ENCODE measurements around the gene ABCC5. TPM values are rescaled to one million over a fixed set of nuclear protein-coding genes. Genes with fewer than 3 reads are reported as not detected.
A peak's percentile ranks its signal among the peaks of the same experiment; 100 is the strongest.

Gene ABCC5
- total and polyA plus RNA-seq, 7 donors: 13.8 to 39.6 (median 22.0) TPM

DNA sequence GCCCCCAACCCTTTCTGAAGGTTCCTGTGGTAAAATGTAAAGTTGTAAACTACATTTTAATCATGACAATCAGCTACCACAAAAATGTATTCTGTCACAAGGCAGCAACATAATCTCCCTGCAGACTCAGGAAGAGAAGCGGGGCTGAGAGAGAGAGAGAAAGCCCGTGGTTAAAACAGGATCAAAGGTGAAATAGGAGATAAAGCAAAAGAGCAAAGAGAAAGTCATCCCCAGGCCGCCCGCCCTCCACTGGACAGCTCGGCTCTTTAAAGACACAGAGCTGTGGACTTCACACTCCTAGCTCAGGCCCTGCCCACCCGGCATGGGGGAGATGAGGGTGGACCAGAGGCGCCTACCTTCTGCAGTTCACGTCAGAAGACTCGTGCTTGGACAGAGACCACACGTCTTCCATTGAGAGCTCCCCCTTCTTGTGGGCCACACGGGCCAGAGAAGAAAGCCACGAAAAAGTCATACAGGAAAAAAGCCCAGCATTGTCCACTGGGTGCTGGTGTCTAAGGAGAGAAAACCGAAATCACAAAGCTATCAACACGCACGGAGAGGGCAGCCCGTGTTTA, 29.4 kb downstream of the ABCC5 start:
- Histone ChIP-seq H3K27me3 (no peaks in the 10 kb centered on the region), H3K27ac (no peak overlapping the region), H3K4me1 (peaks cover 0 to 24% (median 19%) of the 10 kb centered on the region in 4 donors), H3K4me3 (no peak overlapping the region), H3K36me3 (peaks cover 10 to 34% (median 12%) of the 10 kb centered on the region in 4 donors), H3K9me3 (no peaks in the 10 kb centered on the region)
- DNase-seq: no peak
- intact Hi-C loops (cut with DNase I): no loop called here
- TF ChIP-seq POLR2A (IDR thresholded peaks at IDR 0.05): no peak
- no peak for TF ChIP-seq EP300 (IDR thresholded peaks at IDR 0.05)
- no peak for TF ChIP-seq POLR2AphosphoS5 (IDR thresholded peaks at IDR 0.05)
- TF ChIP-seq, protein P1, sequence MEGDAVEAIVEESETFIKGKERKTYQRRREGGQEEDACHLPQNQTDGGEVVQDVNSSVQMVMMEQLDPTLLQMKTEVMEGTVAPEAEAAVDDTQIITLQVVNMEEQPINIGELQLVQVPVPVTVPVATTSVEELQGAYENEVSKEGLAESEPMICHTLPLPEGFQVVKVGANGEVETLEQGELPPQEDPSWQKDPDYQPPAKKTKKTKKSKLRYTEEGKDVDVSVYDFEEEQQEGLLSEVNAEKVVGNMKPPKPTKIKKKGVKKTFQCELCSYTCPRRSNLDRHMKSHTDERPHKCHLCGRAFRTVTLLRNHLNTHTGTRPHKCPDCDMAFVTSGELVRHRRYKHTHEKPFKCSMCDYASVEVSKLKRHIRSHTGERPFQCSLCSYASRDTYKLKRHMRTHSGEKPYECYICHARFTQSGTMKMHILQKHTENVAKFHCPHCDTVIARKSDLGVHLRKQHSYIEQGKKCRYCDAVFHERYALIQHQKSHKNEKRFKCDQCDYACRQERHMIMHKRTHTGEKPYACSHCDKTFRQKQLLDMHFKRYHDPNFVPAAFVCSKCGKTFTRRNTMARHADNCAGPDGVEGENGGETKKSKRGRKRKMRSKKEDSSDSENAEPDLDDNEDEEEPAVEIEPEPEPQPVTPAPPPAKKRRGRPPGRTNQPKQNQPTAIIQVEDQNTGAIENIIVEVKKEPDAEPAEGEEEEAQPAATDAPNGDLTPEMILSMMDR (IDR thresholded peaks at IDR 0.05): no peak
- WGBS, 2 donors: 83 to 90% methylated on average over 16 of the region's 16 CpGs

DNA sequence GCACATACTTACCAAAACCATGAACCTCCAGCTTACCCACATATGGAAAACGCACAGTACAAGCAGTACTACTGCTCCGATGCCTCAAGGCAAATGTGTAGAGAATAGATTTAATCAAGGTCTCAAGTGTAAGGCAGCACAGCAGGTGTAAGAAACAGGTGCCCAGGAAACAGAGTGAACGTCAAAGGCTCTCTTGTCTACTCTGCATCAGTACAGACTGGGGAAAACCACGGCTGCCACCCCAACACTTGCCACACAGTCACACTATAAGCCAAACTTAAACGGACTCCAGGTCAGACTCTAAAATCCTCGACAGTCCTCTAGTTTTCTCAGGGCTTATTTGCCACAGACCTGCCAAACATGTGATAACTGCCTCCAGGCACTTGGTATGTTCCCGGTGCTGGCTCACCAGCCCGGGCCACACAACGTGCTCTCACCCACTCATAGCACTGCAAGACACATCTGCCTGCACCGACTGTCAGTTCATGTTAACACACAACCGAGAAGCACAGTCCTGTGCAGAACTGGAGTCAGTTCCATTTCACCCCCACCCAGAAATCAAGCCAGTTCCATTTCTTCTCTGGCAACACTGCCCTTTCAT, 30.6 kb downstream of the ABCC5 start:
- peaks cover 12 to 44% (median 14%) of the 10 kb centered on the region in 4 donors for H3K36me3 ChIP-seq
- no peak overlapping the region for H3K4me3 ChIP-seq
- DNase-seq: no peak
- intact Hi-C loops (cut with DNase I): no loop called here
- no peak for TF ChIP-seq EP300 (IDR thresholded peaks at IDR 0.05)
- TF ChIP-seq POLR2A (IDR thresholded peaks at IDR 0.05): no peak
- no peak for TF ChIP-seq POLR2AphosphoS5 (IDR thresholded peaks at IDR 0.05)
- H3K9me3 ChIP-seq: no peaks in the 10 kb centered on the region
- WGBS, 2 donors: 85 to 92% methylated on average over 11 of the region's 11 CpGs
- peaks cover 0 to 24% (median 19%) of the 10 kb centered on the region in 4 donors for H3K4me1 ChIP-seq
- H3K27me3 ChIP-seq: no peaks in the 10 kb centered on the region
- no peak overlapping the region for H3K27ac ChIP-seq

DNA sequence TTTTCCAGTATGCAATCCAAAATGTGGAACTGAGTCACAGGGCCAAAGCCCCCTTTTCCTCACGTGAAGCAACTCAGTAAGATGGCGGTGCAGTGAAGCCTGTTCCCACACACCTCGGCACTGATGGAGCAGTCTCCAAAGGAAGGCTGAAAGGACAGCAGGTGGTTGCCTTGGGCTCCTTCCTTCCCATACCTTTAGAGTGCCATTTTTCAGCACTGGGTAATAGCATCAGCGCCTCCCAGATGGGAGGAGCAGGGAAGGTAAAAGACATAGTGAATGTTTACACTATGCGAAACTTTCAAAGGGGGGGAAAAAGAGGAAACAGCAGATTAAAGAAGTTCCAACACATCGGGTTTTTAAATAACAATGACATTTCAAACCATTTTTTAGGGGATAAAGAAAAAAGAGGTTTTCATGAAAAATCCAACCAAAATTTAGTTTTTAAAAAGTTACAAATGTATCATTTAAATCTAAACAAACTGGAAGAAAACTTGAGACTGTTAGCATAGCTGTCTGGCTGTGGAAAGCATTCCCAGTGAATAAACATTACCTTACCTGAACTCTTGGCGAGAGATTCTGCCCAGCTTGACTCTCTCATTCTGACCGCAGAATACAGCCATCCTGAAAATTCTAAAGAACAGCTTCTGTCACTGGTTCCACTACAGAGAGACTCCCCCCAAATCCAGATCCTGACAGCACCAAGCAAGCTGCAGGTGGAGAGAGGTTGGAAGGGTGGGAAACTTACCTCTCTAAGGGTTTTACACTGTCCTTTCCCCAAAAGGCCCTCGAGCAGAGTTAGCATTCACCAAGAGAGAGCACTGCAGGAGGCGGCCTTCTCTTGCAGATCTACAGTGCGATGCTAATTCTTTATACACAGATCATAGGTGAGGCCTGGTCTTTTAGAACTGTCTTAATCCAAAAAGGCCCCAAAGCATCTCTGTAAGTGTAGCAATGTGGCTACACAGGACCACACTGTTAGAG, 32.6 kb downstream of the ABCC5 start:
- H3K36me3 ChIP-seq: peaks cover 12 to 56% (median 14%) of the 10 kb centered on the region in 4 donors
- TF ChIP-seq EP300 (IDR thresholded peaks at IDR 0.05) (no peak), POLR2A (IDR thresholded peaks at IDR 0.05) (no peak), POLR2AphosphoS5 (IDR thresholded peaks at IDR 0.05) (no peak)
- TF ChIP-seq, protein P1 (IDR thresholded peaks at IDR 0.05): no peak
- 88 to 93% methylated on average over 11 of the region's 11 CpGs for WGBS, 2 donors

DNA sequence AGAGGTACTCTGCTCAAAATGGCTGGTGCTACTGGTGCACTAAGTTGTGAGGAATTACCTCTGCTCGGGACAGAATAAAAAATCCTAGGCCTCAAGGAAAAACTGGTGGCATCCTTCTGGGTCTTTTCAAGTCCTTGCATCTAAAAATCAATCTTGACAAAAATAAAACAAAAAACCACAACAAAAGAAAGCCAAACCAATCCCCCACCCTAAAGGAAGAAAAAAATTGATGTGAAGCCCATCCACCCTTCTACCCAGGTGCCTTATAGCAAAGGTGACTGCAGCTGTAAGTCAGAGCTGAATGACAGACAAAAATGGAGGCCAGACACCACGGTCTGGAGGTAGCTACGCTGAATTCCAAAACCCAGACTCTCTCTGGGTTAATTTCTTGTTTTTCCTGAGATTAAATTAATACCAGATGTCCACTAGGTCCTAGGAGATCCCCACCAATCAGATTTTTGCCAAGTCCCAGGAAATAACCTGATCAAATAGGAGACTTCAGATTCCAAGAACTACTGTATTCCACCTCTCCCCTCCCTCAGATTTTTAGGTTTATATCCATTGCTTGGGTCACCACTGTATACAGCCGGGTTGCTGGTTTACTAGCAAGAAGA, 33.5 kb downstream of the ABCC5 start:
- Histone ChIP-seq H3K27ac (peak overlapping the region in 3 of 4 donors; percentile 51 to 61 (median 51)), H3K4me3 (no peak overlapping the region), H3K4me1 (peaks cover 0 to 24% (median 19%) of the 10 kb centered on the region in 4 donors), H3K9me3 (no peaks in the 10 kb centered on the region), H3K27me3 (no peaks in the 10 kb centered on the region), H3K36me3 (peaks cover 12 to 55% (median 14%) of the 10 kb centered on the region in 4 donors)
- DNase-seq: no peak
- 89 to 94% methylated on average over 4 of the region's 4 CpGs for WGBS, 2 donors
- intact Hi-C loops (cut with DNase I): no loop called here
- TF ChIP-seq POLR2AphosphoS5 (IDR thresholded peaks at IDR 0.05) (no peak), POLR2A (IDR thresholded peaks at IDR 0.05) (no peak), EP300 (IDR thresholded peaks at IDR 0.05) (no peak)
- TF ChIP-seq, protein P1 (IDR thresholded peaks at IDR 0.05): no peak

More for the DNA sequence above, 32.6 kb downstream of the ABCC5 start:
- DNase-seq: no peak
- H3K4me1 ChIP-seq: peaks cover 0 to 24% (median 19%) of the 10 kb centered on the region in 4 donors
- intact Hi-C loops (cut with DNase I): no loop called here
- no peak overlapping the region for H3K4me3 ChIP-seq
- H3K27me3 ChIP-seq: no peaks in the 10 kb centered on the region
- peak overlapping the region in 3 of 4 donors; percentile 51 to 61 (median 51) for H3K27ac ChIP-seq
- no peaks in the 10 kb centered on the region for H3K9me3 ChIP-seq
